ENCODE measurements around the gene JAZF1.

- TF ChIP-seq SUZ12 (IDR thresholded peaks at IDR 0.05; ENCODE audit: extremely low read depth, insufficient read depth, insufficient read length) (no peak), YY1 (IDR thresholded peaks at IDR 0.05; ENCODE audit: insufficient read depth, insufficient read length) (no peak)
Observed at GRCh38 chr7:28013019-28013418, 167.6 kb downstream of the JAZF1 start.
